ENCODE measurements around the gene ELAC1. TPM values are rescaled to one million over a fixed set of nuclear protein-coding genes. Genes with fewer than 3 reads are reported as not detected.

Gene ELAC1
- total and polyA plus RNA-seq, 2 of the 8 experiments (the other 6 are each of a cell fraction or from before 2014, with no cell fraction given) = 2.3 to 3.4 TPM

- Histone ChIP-seq H3K9me3 (ENCODE audit: insufficient read depth in 2 of 2, low read depth in 1 of 2, low read length in 1 of 2) (no peaks in the 10 kb centered on the region), H2BK20ac (ENCODE audit: low read length) (no peak overlapping the region), H2BK120ac (replicated peaks; ENCODE audit: low read depth, low read length) (no peak overlapping the region), H3K4me2 (ENCODE audit: insufficient read depth in 1 of 2, low read depth in 2 of 2, low read length in 2 of 2) (no peak overlapping the region), H3K23me2 (ENCODE audit: low read depth, low read length) (no peaks in the 10 kb centered on the region; the same call in 1 of the 2 replicates), H3K79me1 (ENCODE audit: low read depth, low read length) (no peaks in the 10 kb centered on the region), H3K27me3 (replicated peaks in 1 of 4; ENCODE audit: control insufficient read depth in 3 of 4, extremely low read depth in 1 of 4, insufficient read depth in 3 of 4, low read length in 3 of 4) (no peaks in the 10 kb centered on the region), H2BK5ac (ENCODE audit: low read depth, low read length) (no peak overlapping the region), H4K8ac (ENCODE audit: extremely low read depth, insufficient read depth, low read length) (no peak overlapping the region), H4K5ac (ENCODE audit: insufficient read length, low read depth, low read length) (no peak overlapping the region), H4K20me1 (replicated peaks in 1 of 2; ENCODE audit: control insufficient read depth in 1 of 2, insufficient read depth in 2 of 2, low read length in 2 of 2) (no peaks in the 10 kb centered on the region), H3K14ac (ENCODE audit: insufficient read length) (no peak overlapping the region), H3K56ac (replicated peaks; ENCODE audit: insufficient read length, low read depth, low read length) (no peak overlapping the region), H3K23ac (ENCODE audit: insufficient read length) (no peak overlapping the region), H3K4me3 (ENCODE audit: extremely low read depth in 1 of 4, insufficient read depth in 2 of 4, low read depth in 3 of 4, low read length in 4 of 4) (no peak overlapping the region), H2BK12ac (ENCODE audit: low read depth, low read length) (no peak overlapping the region), H2AK5ac (ENCODE audit: low read depth, low read length) (no peak overlapping the region), H3K9ac (replicated peaks in 1 of 4; ENCODE audit: extremely low read depth in 1 of 4, low read depth in 3 of 4, low read length in 3 of 4) (no peak overlapping the region), H3K36me3 (ENCODE audit: control insufficient read depth in 2 of 4, insufficient read depth in 4 of 4, low read length in 3 of 4) (no peaks in the 10 kb centered on the region), H4K91ac (replicated peaks; ENCODE audit: insufficient read length, low read length) (no peak overlapping the region), H3K4ac (replicated peaks; ENCODE audit: insufficient read length, low read depth, low read length) (no peak overlapping the region), H2AFZ (ENCODE audit: low read length) (no peak overlapping the region), H3K27ac (ENCODE audit: low read depth, low read length) (no peak overlapping the region), H2BK15ac (ENCODE audit: low read length) (no peak overlapping the region), H3K18ac (ENCODE audit: extremely low read depth, low read length) (no peak overlapping the region), H3K79me2 (ENCODE audit: control insufficient read depth in 1 of 2, insufficient read depth in 2 of 2, low read length in 2 of 2) (no peaks in the 10 kb centered on the region), H3K4me1 (replicated peaks in 1 of 4; ENCODE audit: control insufficient read depth in 3 of 4, insufficient read depth in 4 of 4, low read length in 3 of 4) (peaks cover 4 to 17% (median 9%) of the 10 kb centered on the region in 4 experiments)
- ChIA-PET CTCF (ENCODE audit: partially characterized antibody) (no interaction called here), POLR2A (ENCODE audit: partially characterized antibody) (no interaction called here)
- 91% methylated on average over 3 of the region's 3 CpGs; no CpG with 5 or more reads in 1 of the 2 experiments for WGBS, 2 experiments (ENCODE audit: extremely low coverage in 1 of 2, insufficient coverage in 1 of 2, insufficient read length in 1 of 2, insufficient replicate concordance in 2 of 2, low coverage in 1 of 2, low lambda C conversion rate in 2 of 2, missing lambda C conversion rate in 1 of 2)
- no peak for DNase-seq (ENCODE audit: low read depth in 1 of 2, low spot score in 2 of 2)
- no peak for TF ChIP-seq TAF1 (IDR thresholded peaks at IDR 0.05; ENCODE audit: low read depth, low read length)
- TF ChIP-seq NRF1 (IDR thresholded peaks at IDR 0.05; ENCODE audit: low read depth, low read length) = no peak
- no peak for TF ChIP-seq ATF2 (IDR thresholded peaks at IDR 0.05; ENCODE audit: low read length)
- no peak for TF ChIP-seq SAP30 (IDR thresholded peaks at IDR 0.05; ENCODE audit: insufficient read depth, insufficient replicate concordance, low read length)
- TF ChIP-seq RFX5 (IDR thresholded peaks at IDR 0.05; ENCODE audit: borderline replicate concordance, low read depth, low read length) = no peak
- TF ChIP-seq SIN3A (conservative IDR thresholded peaks at IDR 0.05 in 1 of 2, IDR thresholded peaks at IDR 0.05 in 1 of 2; ENCODE audit: low read depth in 1 of 2, low read length in 2 of 2) = no peak
- no peak for TF ChIP-seq SP4 (IDR thresholded peaks at IDR 0.05; ENCODE audit: low read length)
- TF ChIP-seq CHD1 (IDR thresholded peaks at IDR 0.05; ENCODE audit: low read depth, low read length) = no peak
- no peak for TF ChIP-seq CBX5 (IDR thresholded peaks at IDR 0.05; ENCODE audit: low read depth, low read length)
- no peak for TF ChIP-seq KDM4A (IDR thresholded peaks at IDR 0.05; ENCODE audit: low read depth, low read length, severe bottlenecking)
- no peak for TF ChIP-seq SRF (IDR thresholded peaks at IDR 0.05; ENCODE audit: low read depth, low read length)
- TF ChIP-seq PHF8 (conservative IDR thresholded peaks at IDR 0.05; ENCODE audit: low read depth, low read length) = no peak
- no peak for TF ChIP-seq BACH1 (IDR thresholded peaks at IDR 0.05; ENCODE audit: low read length)
- no peak for TF ChIP-seq TBP (IDR thresholded peaks at IDR 0.05; ENCODE audit: low read depth, low read length)
- no peak for FAIRE-seq
These were observed 45.4 kb downstream of the ELAC1 start for GRCh38 chr18:51013259-51013658.

Measured in H1 (cell line).